Activated CD8-positive, alpha-beta T cell treated with anti-CD3 and anti-CD28 coated beads for 36 hours (primary cell): Measurements from ENCODE around the gene ADAMTSL5. TPM values are rescaled to one million over a fixed set of nuclear protein-coding genes. Genes with fewer than 3 reads are reported as not detected.

ENCODE experiments used
- ATAC-seq: fragments of 200-7000 bp; cut with Tn5 transposase; one replicate; pipeline ENCODE4 v1.10.0; 2021; ENCODE audit warnings: mild to moderate bottlenecking, moderate library complexity
- CTCF ChIA-PET: fragments of 350-600 bp; sonication (Branson Sonifier 250); formaldehyde crosslinking; loops from one replicate; lab custom pipeline; 2021; ENCODE audit warnings: antibody characterized with exemption; lab: Charles Lee
- POLR2A ChIA-PET: fragments of 350-600 bp; sonication (Branson Sonifier 250); formaldehyde crosslinking; loops from one replicate; lab custom pipeline; 2021; ENCODE audit warnings: antibody characterized with exemption; lab: Charles Lee
- DNase-seq: peaks from one replicate; pipeline ENCODE4 v3.0.0-alpha.2; 2020
- H3K27ac Mint-ChIP-seq: one replicate; pipeline ENCODE4 v1.8.0; 2021; ENCODE audit warnings: mild to moderate bottlenecking, mixed read lengths
- H3K27me3 Mint-ChIP-seq: one replicate; pipeline ENCODE4 v1.8.0; 2021; ENCODE audit warnings: mixed read lengths
- H3K36me3 Mint-ChIP-seq: one replicate; pipeline ENCODE4 v1.8.0; 2021; ENCODE audit warnings: low read depth, mixed read lengths
- H3K4me1 Mint-ChIP-seq: one replicate; pipeline ENCODE4 v1.8.0; 2021; ENCODE audit warnings: low read depth, mixed read lengths
- H3K4me3 Mint-ChIP-seq: one replicate; pipeline ENCODE4 v1.8.0; 2021; ENCODE audit warnings: mild to moderate bottlenecking, moderate library complexity, mixed read lengths
- H3K9me3 Mint-ChIP-seq: one replicate; pipeline ENCODE4 v1.8.0; 2021; ENCODE audit warnings: mixed read lengths
- CTCF ChIP-seq: fragments of 200-600 bp; IDR thresholded peaks from one replicate; pipeline ENCODE4 v1.8.0; 2022; ENCODE audit warnings: antibody characterized with exemption, mild to moderate bottlenecking
- intact Hi-C: fragments of 100-400 bp; cut with micrococcal nuclease; formaldehyde crosslinking; loops from one replicate; pipeline ENCODE4 v1.10.0; 2022
- total RNA-seq, 2 experiments: library from RNA; stranded (reverse); gene quantifications; one replicate each; pipeline ENCODE4 v1.2.3, GENCODE V29; 2021

Gene ADAMTSL5
- total RNA-seq, 2 experiments from 2014 or later = 1.3 TPM

- Mint-ChIP-seq H3K36me3 (no peaks in the 10 kb centered on the region), H3K27ac (no peak overlapping the region), H3K4me1 (peaks cover 2% of the 10 kb centered on the region), H3K9me3 (no peaks in the 10 kb centered on the region), H3K27me3 (peaks cover 14% of the 10 kb centered on the region), H3K4me3 (no peak overlapping the region)
- TF ChIP-seq CTCF = no peak
- ATAC-seq = no peak
- ChIA-PET POLR2A (interaction anchor here (0.9 kb wide), 1 partner anchor 11 kb away, joined by 3 read pairs; no protein-coding TSS in a partner anchor), CTCF (no interaction called here)
- DNase-seq = no peak
- intact Hi-C loops = no loop called here
Measured at GRCh38 chr19:1461862-1462261, 51.0 kb downstream of the ADAMTSL5 start.

GRCh38 chr19:1460033-1460995 lies 52.5 kb downstream of the ADAMTSL5 start:
- ATAC-seq (no peak), DNase-seq (no peak)
- Mint-ChIP-seq H3K36me3 (no peaks in the 10 kb centered on the region), H3K27me3 (peaks cover 18% of the 10 kb centered on the region), H3K9me3 (no peaks in the 10 kb centered on the region), H3K27ac (no peak overlapping the region), H3K4me1 (peaks cover 8% of the 10 kb centered on the region), H3K4me3 (no peak overlapping the region)
- ChIA-PET CTCF (no interaction called here), POLR2A (interaction anchor here (1.1 kb wide), 1 partner anchor 22 kb away, joined by 3 read pairs; no protein-coding TSS in a partner anchor)
- no peak for TF ChIP-seq CTCF
- intact Hi-C loops = no loop called here

- peaks cover 25% of the 10 kb centered on the region for H3K27me3 Mint-ChIP-seq
- ATAC-seq (no peak), DNase-seq (no peak)
- H3K9me3 Mint-ChIP-seq = no peaks in the 10 kb centered on the region
- H3K4me1 Mint-ChIP-seq = peaks cover 11% of the 10 kb centered on the region
- ChIA-PET POLR2A (interaction anchor here (0.5 to 1.1 kb wide), 2 partner anchors 22 to 55 kb away, joined by 3 read pairs; no protein-coding TSS in a partner anchor), CTCF (no interaction called here)
- TF ChIP-seq CTCF = no peak
- H3K36me3 Mint-ChIP-seq = no peaks in the 10 kb centered on the region
- no peak overlapping the region for H3K27ac Mint-ChIP-seq
- intact Hi-C loops = no loop called here
- no peak overlapping the region for H3K4me3 Mint-ChIP-seq
Measured at GRCh38 chr19:1459479-1459878, 53.3 kb downstream of the ADAMTSL5 start.

GRCh38 chr19:1457892-1458291 lies 54.9 kb downstream of the ADAMTSL5 start:
- peaks cover 34% of the 10 kb centered on the region for H3K27me3 Mint-ChIP-seq
- POLR2A ChIA-PET = interaction anchor here (0.9 to 1.9 kb wide), 4 partner anchors 8 to 16 kb away, joined by 3 to 6 read pairs (median 4); no protein-coding TSS in a partner anchor
- H3K4me3 Mint-ChIP-seq = no peak overlapping the region
- no peak overlapping the region for H3K27ac Mint-ChIP-seq
- intact Hi-C loops = no loop called here
- ATAC-seq (no peak), DNase-seq (no peak)
- no peaks in the 10 kb centered on the region for H3K9me3 Mint-ChIP-seq
- no peaks in the 10 kb centered on the region for H3K36me3 Mint-ChIP-seq
- H3K4me1 Mint-ChIP-seq = peaks cover 13% of the 10 kb centered on the region
- no peak for TF ChIP-seq CTCF
- CTCF ChIA-PET = interaction anchor here (0.9 to 1.8 kb wide), 3 partner anchors 8 to 89 kb away, joined by 3 to 6 read pairs (median 5); no protein-coding TSS in a partner anchor
